Sigmoid colon (tissue), 7 donors: ENCODE measurements around the gene GPC1. TPM values are rescaled to one million over a fixed set of nuclear protein-coding genes. Genes with fewer than 3 reads are reported as not detected.

Source experiments
- DNase-seq: peaks from one replicate; pipeline ENCODE4 v3.0.0-alpha.2; 2019
- H3K27ac ChIP-seq, 4 donors: fragments of 200-600 bp; sonication (generic); one replicate each; pipeline ENCODE4 v1.5.1; 2016 to 2019; ENCODE audit warnings: mild to moderate bottlenecking in 1 of 4
- H3K27me3 ChIP-seq, 3 donors: fragments of 200-600 bp; sonication (generic); one replicate each; pipeline ENCODE4 v1.5.1; 2019; ENCODE audit warnings: mild to moderate bottlenecking in 1 of 3
- H3K36me3 ChIP-seq, 4 donors: fragments of 200-600 bp; sonication (generic); one replicate each; pipeline ENCODE4 v1.5.1; 2016 to 2019
- H3K4me1 ChIP-seq, 4 donors: fragments of 200-600 bp; sonication (generic); one replicate each; pipeline ENCODE4 v1.5.1; 2017 to 2019
- H3K4me3 ChIP-seq, 4 donors: fragments of 200-600 bp; sonication (generic); one replicate each; pipeline ENCODE4 v1.5.1; 2017 to 2019; ENCODE audit warnings: mild to moderate bottlenecking in 2 of 4, moderate library complexity in 1 of 4
- H3K9me3 ChIP-seq, 4 donors: fragments of 200-600 bp in 3 of 4; sonication (generic) in 3 of 4; one replicate each; pipeline versions ENCODE4 v1.5.1 to v1.6.1; 2013 to 2019
- EP300 ChIP-seq, 4 donors: sonication (generic); formaldehyde crosslinking; IDR thresholded peaks; one replicate each; pipeline ENCODE4 v1.6.1; 2017; ENCODE audit warnings: antibody characterized with exemption in 4 of 4
- POLR2A ChIP-seq, 2 donors: fragments of 450-650 bp; IDR thresholded peaks; one replicate each; pipeline ENCODE4 v1.6.1; 2016; ENCODE audit warnings: antibody characterized with exemption in 2 of 2, mild to moderate bottlenecking in 2 of 2, moderate library complexity in 2 of 2
- POLR2AphosphoS5 ChIP-seq, 4 donors: sonication (generic); formaldehyde crosslinking; IDR thresholded peaks; one replicate each; pipeline ENCODE4 v1.6.1; 2017; ENCODE audit warnings: antibody characterized with exemption in 4 of 4
- WGBS, 2 donors: extraction: QIAGEN DNeasy Blood & Tissue Kit; methylation state at CpG; one replicate each; pipeline ENCODE4 v1.1.7; 2013; 5-methylcytosine and 5-hydroxymethylcytosine counted together
- intact Hi-C: fragments of 100-400 bp; cut with DNase I; formaldehyde crosslinking; loops from one replicate; pipeline ENCODE4 v1.15.1; 2023
- polyA plus RNA-seq, 3 donors: library from polyadenylated mRNA; stranded (reverse); fragments of 200-250 nt; gene quantifications; one replicate each; pipeline ENCODE4 v1.2.3, GENCODE V29; 2013
- total RNA-seq, 4 donors: library from RNA; depleted of rRNA; stranded (reverse); fragments of >200 nt; gene quantifications; one replicate each; pipeline ENCODE4 v1.1.0, GENCODE V29; 2016
- TF ChIP-seq, protein P1 (sequence below), 4 experiments: fragments of 450-650 bp in 3 of 4; fragments of 200-600 bp in 1 of 4; IDR thresholded peaks; one replicate each; pipeline ENCODE4 v1.5.1; 2016 to 2019; ENCODE audit warnings: antibody characterized with exemption in 4 of 4, mild to moderate bottlenecking in 3 of 4, moderate library complexity in 2 of 4
- donor health status: healthy with polysubstance abuse.
- donor health status: Bipolar disorder and iron deficiency.
- donor health status: healthy.

The GPC1 gene
- total and polyA plus RNA-seq, 7 donors = 3.0 to 30.7 (median 15.8) TPM

DNA sequence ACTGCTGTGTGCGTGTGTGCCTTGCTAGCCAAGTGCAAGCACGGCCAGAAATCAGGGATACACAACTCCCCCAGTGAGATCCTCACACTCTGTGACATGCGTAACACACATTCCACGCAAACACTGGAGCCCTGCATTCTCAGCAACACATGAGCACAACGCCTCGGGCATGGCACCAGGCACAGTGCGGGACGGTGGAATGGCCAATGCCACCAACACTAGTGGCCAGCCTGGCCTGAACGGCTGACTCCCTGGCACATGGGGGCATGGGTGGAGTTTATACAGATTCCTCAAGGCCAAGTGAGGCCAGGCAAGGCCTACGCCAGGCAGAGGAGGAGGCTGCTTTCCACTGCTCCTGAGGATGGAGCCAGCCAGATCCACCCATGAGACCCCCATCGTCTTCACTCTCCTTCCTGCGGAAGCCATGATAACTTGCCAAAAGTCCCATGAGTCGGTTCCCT lies 66.1 kb downstream of the GPC1 start:
- intact Hi-C loops = no loop called here
- Histone ChIP-seq H3K27me3 (no peaks in the 10 kb centered on the region), H3K27ac (no peak overlapping the region), H3K4me3 (no peak overlapping the region), H3K4me1 (no peaks in the 10 kb centered on the region), H3K36me3 (no peaks in the 10 kb centered on the region), H3K9me3 (no peaks in the 10 kb centered on the region)
- DNase-seq = no peak
- WGBS, 2 donors = 91 to 95% methylated on average over 13 of the region's 13 CpGs
- TF ChIP-seq EP300 (IDR thresholded peaks at IDR 0.05) (no peak), POLR2AphosphoS5 (IDR thresholded peaks at IDR 0.05) (no peak), POLR2A (IDR thresholded peaks at IDR 0.05) (no peak)
- TF ChIP-seq, protein P1, sequence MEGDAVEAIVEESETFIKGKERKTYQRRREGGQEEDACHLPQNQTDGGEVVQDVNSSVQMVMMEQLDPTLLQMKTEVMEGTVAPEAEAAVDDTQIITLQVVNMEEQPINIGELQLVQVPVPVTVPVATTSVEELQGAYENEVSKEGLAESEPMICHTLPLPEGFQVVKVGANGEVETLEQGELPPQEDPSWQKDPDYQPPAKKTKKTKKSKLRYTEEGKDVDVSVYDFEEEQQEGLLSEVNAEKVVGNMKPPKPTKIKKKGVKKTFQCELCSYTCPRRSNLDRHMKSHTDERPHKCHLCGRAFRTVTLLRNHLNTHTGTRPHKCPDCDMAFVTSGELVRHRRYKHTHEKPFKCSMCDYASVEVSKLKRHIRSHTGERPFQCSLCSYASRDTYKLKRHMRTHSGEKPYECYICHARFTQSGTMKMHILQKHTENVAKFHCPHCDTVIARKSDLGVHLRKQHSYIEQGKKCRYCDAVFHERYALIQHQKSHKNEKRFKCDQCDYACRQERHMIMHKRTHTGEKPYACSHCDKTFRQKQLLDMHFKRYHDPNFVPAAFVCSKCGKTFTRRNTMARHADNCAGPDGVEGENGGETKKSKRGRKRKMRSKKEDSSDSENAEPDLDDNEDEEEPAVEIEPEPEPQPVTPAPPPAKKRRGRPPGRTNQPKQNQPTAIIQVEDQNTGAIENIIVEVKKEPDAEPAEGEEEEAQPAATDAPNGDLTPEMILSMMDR (IDR thresholded peaks at IDR 0.05) = no peak

DNA sequence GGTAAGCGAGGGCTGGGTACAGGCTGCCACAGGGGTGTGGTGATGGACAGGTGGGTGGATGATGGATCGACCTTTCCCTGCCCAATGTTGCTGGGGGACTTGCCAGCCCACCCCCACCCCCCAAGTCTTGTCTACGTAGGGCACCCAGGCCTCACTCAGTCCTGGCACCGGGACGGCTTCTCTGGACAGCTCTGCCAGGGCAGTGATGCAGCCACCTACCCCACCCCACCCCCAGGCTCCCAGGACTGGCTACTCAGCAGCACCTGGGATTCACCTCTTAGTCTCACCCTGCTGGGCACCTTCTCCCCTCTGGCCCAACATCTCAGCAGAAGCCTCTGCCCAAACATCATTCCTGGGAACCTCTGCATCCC lies 66.6 kb downstream of the GPC1 start:
- H3K4me1 ChIP-seq = no peaks in the 10 kb centered on the region
- H3K9me3 ChIP-seq = no peaks in the 10 kb centered on the region
- TF ChIP-seq POLR2AphosphoS5 (IDR thresholded peaks at IDR 0.05) (no peak), POLR2A (IDR thresholded peaks at IDR 0.05) (no peak), EP300 (IDR thresholded peaks at IDR 0.05) (no peak)
- TF ChIP-seq, protein P1 (IDR thresholded peaks at IDR 0.05) = no peak
- intact Hi-C loops = no loop called here
- no peaks in the 10 kb centered on the region for H3K36me3 ChIP-seq
- no peak overlapping the region for H3K4me3 ChIP-seq
- H3K27me3 ChIP-seq = no peaks in the 10 kb centered on the region
- no peak for DNase-seq
- H3K27ac ChIP-seq = no peak overlapping the region
- 92 to 95% methylated on average over 5 of the region's 5 CpGs for WGBS, 2 donors

DNA sequence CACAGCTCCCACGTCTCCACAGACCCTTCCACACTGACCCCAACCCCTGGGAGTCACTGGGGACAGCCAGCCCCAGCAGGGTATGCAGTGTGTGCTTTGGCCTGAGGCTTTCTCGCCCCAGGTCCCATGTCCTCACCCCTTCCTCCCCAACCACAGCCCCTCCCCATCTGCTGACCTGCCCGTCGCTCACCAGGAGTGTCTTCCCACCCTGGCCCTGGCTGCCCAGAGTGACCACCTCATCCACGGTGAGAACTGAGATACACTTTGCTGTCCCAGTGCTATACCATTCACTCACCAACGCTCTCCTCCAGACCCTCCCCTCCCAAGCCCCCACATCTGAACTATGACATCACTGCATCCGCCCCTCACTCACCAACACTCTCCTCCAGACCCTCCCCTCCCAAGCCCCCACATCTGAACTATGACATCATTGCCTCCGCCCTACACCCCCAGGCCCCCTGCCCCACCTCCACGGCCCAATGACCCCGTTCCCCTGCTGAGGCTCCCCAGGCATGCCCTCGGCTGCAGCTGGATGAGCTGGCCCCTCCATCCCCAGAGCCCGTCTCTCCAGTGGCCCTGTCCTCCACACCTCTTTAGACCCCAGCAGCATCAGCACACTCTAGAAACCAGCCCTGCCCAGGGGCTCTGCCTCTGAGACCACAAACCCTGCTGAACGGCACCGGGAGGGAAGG lies 67.1 kb downstream of the GPC1 start:
- Histone ChIP-seq H3K27me3 (no peaks in the 10 kb centered on the region), H3K36me3 (no peaks in the 10 kb centered on the region), H3K4me1 (no peaks in the 10 kb centered on the region), H3K4me3 (no peak overlapping the region), H3K27ac (no peak overlapping the region), H3K9me3 (no peaks in the 10 kb centered on the region)
- intact Hi-C loops = no loop called here
- no peak for TF ChIP-seq EP300 (IDR thresholded peaks at IDR 0.05)
- no peak for TF ChIP-seq POLR2AphosphoS5 (IDR thresholded peaks at IDR 0.05)
- TF ChIP-seq, protein P1 (IDR thresholded peaks at IDR 0.05) = no peak
- no peak for TF ChIP-seq POLR2A (IDR thresholded peaks at IDR 0.05)
- 91 to 95% methylated on average over 14 of the region's 14 CpGs for WGBS, 2 donors
- no peak for DNase-seq

DNA sequence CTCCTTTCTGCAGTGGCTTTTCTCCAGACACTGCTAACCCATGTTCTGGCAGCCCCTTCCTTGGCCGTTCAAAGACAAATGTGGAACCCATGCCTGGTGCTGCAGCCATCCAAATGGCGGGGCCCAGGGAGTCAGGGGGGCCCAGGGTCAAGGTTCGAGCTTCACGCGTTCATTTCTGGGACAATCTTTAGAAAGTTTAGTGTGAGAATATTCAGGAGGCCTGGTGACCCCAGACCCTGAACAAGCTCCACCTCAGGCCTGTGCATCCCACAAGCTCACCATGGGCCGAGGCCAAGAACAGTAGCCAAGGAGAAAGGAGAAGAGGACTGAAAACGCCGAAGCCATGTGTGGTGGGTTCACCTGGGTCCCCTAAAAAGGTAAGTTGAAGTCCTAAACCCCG lies 67.9 kb downstream of the GPC1 start:
- H3K36me3 ChIP-seq = no peaks in the 10 kb centered on the region
- H3K9me3 ChIP-seq = no peaks in the 10 kb centered on the region
- no peak for DNase-seq
- H3K27ac ChIP-seq = no peak overlapping the region
- 96% methylated on average over 9 of the region's 9 CpGs for WGBS, 2 donors
- no peak for TF ChIP-seq POLR2AphosphoS5 (IDR thresholded peaks at IDR 0.05)
- no peak overlapping the region for H3K4me3 ChIP-seq
- H3K4me1 ChIP-seq = no peaks in the 10 kb centered on the region
- H3K27me3 ChIP-seq = no peaks in the 10 kb centered on the region
- intact Hi-C loops = no loop called here

DNA sequence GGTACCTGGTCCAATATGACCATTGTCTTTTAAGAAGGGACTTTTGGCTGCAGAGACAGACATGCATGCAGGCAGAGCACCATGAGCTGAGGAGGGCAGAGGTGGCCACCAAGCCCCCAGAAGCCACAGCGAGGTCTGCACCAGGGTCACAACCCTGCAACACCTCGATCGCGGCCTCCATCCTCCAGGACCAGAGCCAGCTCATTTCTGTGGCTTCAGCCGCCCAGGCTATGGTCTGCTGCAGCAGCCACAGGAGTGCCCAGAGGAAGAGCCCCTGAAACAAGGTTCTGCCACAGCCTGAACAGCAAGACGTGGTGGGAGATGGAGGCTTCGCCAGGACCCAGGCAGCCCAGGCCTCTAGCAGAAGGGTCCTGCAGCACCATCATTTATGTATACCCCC lies 68.4 kb downstream of the GPC1 start:
- H3K4me3 ChIP-seq = no peak overlapping the region
- no peaks in the 10 kb centered on the region for H3K36me3 ChIP-seq
- no peak for TF ChIP-seq POLR2AphosphoS5 (IDR thresholded peaks at IDR 0.05)
- TF ChIP-seq, protein P1 (IDR thresholded peaks at IDR 0.05) = no peak
- no peak for TF ChIP-seq POLR2A (IDR thresholded peaks at IDR 0.05)
- TF ChIP-seq EP300 (IDR thresholded peaks at IDR 0.05) = no peak
- WGBS, 2 donors = 95% methylated on average over 7 of the region's 7 CpGs
- no peak overlapping the region for H3K27ac ChIP-seq
- H3K27me3 ChIP-seq = no peaks in the 10 kb centered on the region
- H3K9me3 ChIP-seq = no peaks in the 10 kb centered on the region
- no peaks in the 10 kb centered on the region for H3K4me1 ChIP-seq
- no peak for DNase-seq
- intact Hi-C loops = no loop called here
